Tibial nerve (tissue), 3 donors: ENCODE results near the gene ERBB4.

ENCODE experiments used
- POLR2A ChIP-seq, 2 donors: fragments of 450-650 bp; IDR thresholded peaks; one replicate each; pipeline ENCODE4 v1.6.1; 2017; ENCODE audit warnings: antibody characterized with exemption in 2 of 2, mild to moderate bottlenecking in 2 of 2, moderate library complexity in 2 of 2
- TF ChIP-seq, protein P1 (sequence below), 5 experiments: fragments of 200-600 bp in 3 of 5; fragments of 450-650 bp in 2 of 5; sonication (generic) in 3 of 5; IDR thresholded peaks; one replicate each; pipeline ENCODE4 v1.5.1; 2016 to 2019; ENCODE audit warnings: antibody characterized with exemption in 5 of 5, mild to moderate bottlenecking in 3 of 5, moderate library complexity in 2 of 5

DNA sequence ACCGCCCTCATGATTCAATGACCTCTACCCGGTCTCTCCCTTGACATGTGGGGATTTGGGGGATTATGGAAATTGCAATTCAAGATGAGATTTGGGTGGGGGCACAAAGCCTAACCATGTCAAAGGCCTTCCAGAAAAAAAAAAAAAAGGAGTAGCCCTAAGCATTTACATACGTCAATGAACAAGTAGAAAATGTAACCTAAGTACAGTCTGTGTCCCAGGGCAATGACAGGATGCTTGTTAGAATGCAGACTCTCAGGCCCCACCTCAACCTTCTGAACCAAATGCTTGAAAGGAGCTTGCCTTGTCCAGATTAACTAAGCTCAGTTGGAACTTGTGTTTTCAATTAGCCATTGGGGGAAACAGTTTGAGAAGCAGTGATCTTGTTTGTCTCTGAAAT lies 1180.1 kb downstream of the ERBB4 start:
- no peak for TF ChIP-seq POLR2A (IDR thresholded peaks at IDR 0.05)
- TF ChIP-seq, protein P1, sequence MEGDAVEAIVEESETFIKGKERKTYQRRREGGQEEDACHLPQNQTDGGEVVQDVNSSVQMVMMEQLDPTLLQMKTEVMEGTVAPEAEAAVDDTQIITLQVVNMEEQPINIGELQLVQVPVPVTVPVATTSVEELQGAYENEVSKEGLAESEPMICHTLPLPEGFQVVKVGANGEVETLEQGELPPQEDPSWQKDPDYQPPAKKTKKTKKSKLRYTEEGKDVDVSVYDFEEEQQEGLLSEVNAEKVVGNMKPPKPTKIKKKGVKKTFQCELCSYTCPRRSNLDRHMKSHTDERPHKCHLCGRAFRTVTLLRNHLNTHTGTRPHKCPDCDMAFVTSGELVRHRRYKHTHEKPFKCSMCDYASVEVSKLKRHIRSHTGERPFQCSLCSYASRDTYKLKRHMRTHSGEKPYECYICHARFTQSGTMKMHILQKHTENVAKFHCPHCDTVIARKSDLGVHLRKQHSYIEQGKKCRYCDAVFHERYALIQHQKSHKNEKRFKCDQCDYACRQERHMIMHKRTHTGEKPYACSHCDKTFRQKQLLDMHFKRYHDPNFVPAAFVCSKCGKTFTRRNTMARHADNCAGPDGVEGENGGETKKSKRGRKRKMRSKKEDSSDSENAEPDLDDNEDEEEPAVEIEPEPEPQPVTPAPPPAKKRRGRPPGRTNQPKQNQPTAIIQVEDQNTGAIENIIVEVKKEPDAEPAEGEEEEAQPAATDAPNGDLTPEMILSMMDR (IDR thresholded peaks at IDR 0.05) = no peak
